ENCODE measurements around the gene BCAM.
"Not testable (repeated sequence)": the region's sequence is repeated elsewhere in the genome, so short reads cannot be mapped to it uniquely, and the experiment has no call there.

BCAM gene

GRCh38 chr19:44808463-44809371 lies at the start of gene BCAM:
Gene BCAM, plus strand, starts transcription at chr19:44809103. Its CDS starts 22 bp downstream, at chr19:44809125.
- no peak for DNase-seq (ENCODE audit: low read depth in 2 of 2)

DNA sequence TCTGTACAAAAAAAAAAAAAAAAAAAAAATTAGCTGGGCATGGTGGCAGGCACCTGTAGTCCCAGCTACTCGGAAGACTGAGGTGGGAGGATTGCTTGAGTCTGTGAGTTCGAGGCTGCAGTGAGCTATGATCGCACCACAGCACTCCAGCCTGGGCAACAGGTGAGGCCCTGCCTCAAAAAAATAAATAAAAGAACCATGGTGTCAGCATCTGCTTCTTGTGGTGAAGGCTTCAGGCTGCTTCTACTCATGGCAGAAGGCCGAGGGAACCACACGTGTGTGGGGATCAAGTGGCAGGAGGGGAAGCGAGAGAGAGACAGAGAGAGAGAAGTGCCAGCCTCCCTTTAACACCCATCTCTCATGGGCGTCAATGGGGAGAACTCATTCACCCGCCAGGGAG lies 46.9 kb upstream of the BCAM start:
- DNase-seq (ENCODE audit: low read depth in 2 of 2), result no peak

DNA sequence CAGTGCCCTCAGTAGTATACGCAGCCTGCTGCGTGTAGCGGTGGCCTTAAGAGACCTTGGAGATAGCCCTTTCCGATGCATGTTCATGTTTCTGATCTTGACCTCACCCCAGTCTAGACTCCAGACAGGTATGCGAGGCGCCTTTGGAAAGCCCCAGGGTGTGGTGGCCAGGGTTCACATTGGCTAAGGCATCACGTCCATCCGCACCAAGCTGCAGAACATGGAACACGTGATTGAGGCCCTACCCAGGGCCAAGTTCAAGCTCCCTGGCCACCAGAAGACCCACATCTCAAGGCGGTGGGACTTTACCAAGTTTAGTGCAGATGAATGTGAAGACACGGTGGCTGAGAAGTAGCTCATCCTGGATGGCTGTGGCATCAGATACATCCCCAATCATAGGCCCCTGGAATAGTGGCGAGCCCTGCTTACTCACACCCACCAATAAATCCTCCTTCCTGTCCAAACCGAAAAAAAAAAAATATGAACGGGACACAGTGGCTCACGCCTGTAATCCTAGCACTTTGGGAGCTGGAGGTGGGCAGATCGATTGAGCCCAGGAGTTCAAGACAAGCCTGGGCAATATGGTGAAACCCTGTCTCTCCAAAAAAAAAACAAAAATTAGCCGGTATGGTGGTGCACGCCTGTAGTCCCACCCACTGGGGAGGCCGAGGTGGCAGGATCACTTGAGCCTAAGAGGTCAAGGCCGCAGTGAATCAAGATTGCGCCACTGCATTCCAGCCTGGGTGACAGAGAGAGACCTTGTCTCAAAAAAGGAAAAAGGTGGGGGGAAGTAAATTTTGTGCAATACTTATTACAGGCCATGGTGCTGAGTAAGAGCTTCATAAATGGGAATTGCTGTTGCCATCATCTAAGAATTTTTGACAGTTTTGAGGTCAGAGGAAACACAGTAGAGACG lies 43.6 kb upstream of the BCAM start:
- no peak for DNase-seq (ENCODE audit: low read depth in 2 of 2)

DNA sequence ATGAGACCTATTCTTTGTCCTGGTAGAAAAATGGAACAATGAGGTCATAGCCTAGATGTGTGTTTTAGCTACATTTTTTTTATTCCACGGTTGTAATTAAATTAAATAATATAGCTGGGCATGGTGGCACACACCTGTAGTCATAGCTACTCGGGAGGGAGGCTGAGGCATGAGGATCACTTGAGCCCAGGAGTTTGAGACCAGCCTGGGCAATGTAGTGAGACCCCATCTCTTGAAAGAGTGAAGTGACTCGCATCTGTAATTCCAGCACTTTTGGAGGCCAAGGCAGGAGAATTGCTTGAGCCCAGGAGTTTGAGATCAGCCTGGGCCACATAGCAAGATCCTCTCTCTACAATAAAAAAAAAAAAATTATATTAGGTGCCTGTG lies 43.0 kb upstream of the BCAM start:
- DNase-seq (ENCODE audit: low read depth in 2 of 2), result no peak

DNA sequence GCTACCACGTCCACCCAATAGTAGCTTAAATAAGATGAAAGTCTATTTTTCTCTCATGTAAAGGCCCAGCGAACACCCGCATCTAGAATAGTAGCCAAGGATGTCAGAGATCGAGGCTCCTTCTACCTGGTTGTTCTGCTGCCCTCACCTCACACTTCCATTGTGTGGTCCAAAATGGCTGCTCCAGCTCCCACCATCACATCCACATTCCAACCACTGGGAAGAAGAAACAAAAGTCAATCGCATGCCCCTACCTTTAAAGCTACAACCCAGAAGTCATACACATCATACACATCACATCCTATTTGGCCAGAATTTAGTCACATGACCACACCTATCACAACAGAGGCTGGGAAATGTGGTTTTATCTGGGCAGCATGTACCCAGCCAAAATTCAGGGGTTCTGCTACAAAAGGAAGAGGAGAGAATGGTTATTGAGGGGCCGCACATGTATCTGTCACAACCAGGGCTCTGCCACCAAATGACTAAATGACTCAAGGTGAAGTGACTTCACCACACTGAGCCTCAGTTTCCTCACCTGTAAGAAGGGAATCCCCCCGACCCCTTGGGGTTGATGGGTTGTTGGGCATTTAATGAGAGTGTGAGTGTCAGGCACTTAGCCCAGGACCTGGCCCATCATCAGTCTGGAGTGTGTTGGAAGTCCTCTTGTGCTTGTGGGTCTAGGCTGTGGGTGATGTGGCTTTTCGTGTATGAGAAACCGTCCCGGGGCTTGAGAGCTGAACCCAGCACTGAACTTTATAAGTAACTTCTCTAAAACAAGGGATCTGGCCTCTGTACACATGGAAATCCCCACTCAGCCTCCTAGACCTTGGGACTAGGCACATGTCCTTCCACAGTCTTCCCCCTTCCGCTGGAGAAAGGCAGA lies 41.4 kb upstream of the BCAM start:
- no peak for DNase-seq (ENCODE audit: low read depth in 2 of 2)

GRCh38 chr19:44770550-44771257 lies 38.2 kb upstream of the BCAM start:
- DNase-seq (ENCODE audit: low read depth in 2 of 2), result peak; percentile 95 to 98

GRCh38 chr19:44772144-44772543 lies 36.8 kb upstream of the BCAM start:
- not testable (repeated sequence) for DNase-seq (ENCODE audit: low read depth in 2 of 2)

GRCh38 chr19:44772959-44773358 lies 35.9 kb upstream of the BCAM start:
- DNase-seq (ENCODE audit: low read depth in 2 of 2), result no peak

DNA sequence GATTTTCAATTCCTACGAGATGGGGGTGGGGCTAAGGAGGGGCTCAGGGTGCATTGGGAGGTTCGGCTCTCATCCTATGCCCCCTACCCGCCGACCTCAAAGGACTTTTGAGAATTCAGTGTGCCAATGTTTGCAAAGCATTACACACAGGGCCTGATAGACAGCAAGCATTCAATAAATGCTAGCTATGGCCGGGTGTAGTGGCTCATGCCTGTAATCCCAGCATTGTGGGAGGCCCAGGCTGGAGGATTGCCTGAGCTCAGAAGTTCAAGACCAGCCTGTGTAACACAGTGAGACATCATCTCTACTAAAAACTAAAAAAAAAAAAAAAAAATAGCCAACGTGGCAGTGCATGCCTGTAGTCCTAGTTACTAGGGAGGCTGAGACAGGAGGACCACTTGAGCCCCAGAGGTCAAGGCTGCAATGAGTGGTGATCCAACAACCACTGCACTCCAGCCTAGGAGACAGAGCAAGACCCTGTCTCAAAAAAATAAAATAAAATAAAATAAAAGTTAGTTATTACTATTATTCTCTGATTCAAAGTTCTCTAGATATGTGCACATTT lies 33.1 kb upstream of the BCAM start:
- DNase-seq (ENCODE audit: low read depth in 2 of 2), result no peak

GRCh38 chr19:44776402-44777096 lies 32.4 kb upstream of the BCAM start:
- DNase-seq (ENCODE audit: low read depth in 2 of 2), result no peak

DNA sequence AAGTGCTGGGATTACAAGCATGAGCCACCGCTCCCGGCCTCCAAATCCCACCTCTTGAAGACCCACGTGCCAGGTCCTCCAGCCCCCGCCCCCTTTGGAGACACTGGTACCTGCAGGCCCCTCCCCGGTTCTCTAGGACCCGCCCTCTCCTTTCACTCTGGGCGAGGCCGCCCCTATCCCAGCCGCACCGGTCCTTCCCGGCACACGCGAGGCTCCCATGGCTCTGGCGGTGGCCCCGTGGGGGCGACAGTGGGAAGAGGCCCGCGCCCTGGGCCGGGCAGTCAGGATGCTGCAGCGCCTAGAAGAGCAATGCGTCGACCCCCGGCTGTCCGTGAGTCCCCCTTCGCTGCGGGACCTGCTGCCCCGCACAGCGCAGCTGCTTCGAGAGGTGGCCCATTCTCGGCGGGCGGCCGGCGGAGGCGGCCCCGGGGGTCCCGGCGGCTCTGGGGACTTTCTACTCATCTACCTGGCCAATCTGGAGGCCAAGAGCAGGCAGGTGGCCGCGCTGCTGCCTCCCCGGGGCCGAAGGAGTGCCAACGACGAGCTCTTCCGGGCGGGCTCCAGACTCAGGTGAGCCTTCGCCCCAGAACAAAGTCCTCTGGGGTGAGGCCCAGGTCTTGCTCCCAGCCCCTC lies 31.1 kb upstream of the BCAM start, which contains the start of gene CBLC:
TSS of gene CBLC (plus strand) at position 176 of the 633 bp plus-strand sequence. CDS start at position 218, 42 bp downstream.
- no peak for DNase-seq (ENCODE audit: low read depth in 2 of 2)

GRCh38 chr19:44779150-44779549 lies 29.8 kb upstream of the BCAM start:
- no peak for DNase-seq (ENCODE audit: low read depth in 2 of 2)

DNA sequence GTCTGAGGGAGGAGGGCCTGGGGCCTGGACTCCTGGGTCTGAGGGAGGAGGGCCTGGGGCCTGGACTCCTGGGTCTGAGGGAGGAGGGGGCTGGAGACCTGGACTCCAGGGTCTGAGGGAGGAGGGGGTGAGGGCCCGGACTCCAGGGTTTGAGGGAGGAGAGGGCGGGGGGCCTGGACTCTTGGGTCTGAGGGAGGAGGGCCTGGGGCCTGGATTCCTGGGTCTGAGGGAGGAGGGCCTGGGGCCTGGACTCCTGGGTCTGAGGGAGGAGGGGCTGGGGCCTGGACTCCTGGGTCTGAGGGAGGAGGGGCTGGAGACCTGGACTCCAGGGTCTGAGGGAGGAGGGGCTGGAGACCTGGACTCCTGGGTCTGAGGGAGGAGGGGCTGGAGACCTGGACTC lies 27.2 kb upstream of the BCAM start:
- DNase-seq (ENCODE audit: low read depth in 2 of 2), result not testable (repeated sequence)

GRCh38 chr19:44782729-44783128 lies 26.2 kb upstream of the BCAM start:
- no peak for DNase-seq (ENCODE audit: low read depth in 2 of 2)

DNA sequence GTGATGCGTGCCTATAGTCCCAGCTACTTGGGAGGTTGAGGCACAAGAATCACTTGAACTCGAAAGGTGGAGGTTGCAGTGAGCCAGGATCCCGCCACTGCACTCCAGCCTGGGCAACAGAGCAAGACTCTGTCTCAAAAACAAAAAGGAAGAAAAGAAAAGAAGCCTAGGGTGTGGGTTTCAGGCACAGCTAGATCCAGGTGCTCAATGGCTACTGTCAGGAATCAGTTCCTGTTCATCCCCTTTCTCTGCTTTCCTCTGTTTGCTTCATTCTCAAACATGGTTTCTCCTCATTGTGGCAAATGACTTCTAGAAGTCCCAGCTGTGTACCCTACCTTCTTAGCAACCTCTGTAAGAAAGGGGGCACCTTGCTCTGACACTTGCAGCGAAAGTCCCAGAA lies 25.4 kb upstream of the BCAM start:
- no peak for DNase-seq (ENCODE audit: low read depth in 2 of 2)

- no peak for DNase-seq (ENCODE audit: low read depth in 2 of 2)
Observed at GRCh38 chr19:44785271-44785670, 23.6 kb upstream of the BCAM start.

DNA sequence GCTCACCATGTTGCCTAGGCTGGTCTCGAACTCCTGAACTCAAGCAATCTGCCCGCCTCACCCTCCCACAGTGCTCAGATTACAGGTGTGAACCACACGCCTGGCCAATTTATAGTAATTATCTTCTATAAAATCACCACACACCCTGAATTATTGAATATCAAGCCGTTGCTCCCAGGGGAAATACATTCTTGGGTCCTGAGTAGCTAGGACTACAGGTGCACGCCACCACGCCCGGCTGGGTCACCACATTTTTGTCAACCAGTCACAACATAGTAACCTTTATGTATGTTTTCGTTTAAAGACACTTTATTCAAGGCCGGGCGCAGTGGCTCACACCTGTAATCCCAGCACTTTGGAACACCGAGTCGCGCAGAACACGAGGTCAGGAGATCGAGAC lies 22.9 kb upstream of the BCAM start:
- no peak for DNase-seq (ENCODE audit: low read depth in 2 of 2)

GRCh38 chr19:44788971-44789370 lies 19.9 kb upstream of the BCAM start:
- no peak for DNase-seq (ENCODE audit: low read depth in 2 of 2)

DNA sequence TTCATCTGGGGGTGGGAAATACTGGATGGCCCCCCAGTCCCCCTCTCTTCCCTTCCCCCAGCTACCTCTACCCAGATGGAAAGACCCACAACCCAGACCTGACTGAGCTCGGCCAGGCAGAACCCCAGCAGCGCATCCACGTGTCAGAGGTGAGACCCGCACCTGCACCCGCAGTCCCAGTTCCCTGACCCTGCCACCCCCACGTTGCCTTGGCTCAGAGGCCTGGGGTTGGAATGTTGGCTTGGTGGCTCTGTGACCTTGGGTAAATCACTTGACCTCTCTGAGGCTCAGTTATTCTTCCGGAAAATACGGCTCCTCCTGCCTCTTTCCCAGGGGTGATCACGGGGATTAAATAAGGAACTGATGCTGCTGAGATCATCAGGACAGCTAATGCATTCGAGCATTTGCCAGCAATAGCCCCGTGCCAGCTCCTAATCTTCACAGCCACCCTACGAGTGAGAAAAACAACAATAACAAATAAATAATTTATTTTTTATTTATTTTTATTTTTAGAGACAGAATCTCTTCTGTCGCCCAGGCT lies 18.9 kb upstream of the BCAM start:
- DNase-seq (ENCODE audit: low read depth in 2 of 2), result no peak

Data from activated CD4-positive, alpha-beta T cell treated with anti-CD3 and anti-CD28 coated beads for 24 hours (primary cell).